HG03060 (cell line): Measurements from ENCODE around the gene SUSD3.
"Not testable (repeated sequence)": the region's sequence is repeated elsewhere in the genome, so short reads cannot be mapped to it uniquely, and the experiment has no call there.

Experiments
- ATAC-seq: cut with Tn5 transposase; IDR thresholded peaks from one replicate; pipeline ENCODE4 v1.9.1; 2021; ENCODE audit warnings: low read depth, moderate number of reproducible peaks; ENCODE audit not compliant: unreplicated experiment

Gene SUSD3

GRCh38 chr9:93108291-93109041, 50.0 kb downstream of the SUSD3 start:
- peak; percentile 42 for ATAC-seq

DNA sequence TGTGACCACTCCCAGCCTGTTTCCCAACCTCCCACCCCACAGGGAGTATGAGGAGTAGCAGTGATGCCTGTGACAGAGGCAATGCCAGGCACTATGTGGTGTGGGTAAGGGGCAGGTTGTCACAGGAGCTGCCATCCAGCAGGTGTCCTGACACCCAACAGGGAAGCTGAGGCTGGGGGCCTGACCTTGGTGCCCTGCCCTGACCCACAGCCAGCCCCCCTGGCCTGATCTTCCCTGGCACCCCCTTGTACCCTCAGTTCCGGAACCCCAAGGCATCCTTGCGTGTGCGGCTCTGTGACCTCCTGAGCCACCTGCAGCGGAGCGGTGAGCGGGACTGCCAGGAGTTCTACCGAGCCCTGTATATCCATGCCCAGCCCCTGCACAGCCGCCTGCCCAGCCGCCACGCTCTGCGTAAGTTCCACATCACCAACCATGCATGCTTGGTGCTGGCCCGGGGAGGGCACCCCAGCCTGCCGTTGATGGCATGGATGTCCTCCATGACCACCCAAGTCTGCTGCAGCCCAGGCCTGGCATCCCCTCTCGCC, 51.9 kb downstream of the SUSD3 start:
- ATAC-seq, result no peak

- no peak for ATAC-seq
Measured at GRCh38 chr9:93111001-93111370, 52.5 kb downstream of the SUSD3 start.

DNA sequence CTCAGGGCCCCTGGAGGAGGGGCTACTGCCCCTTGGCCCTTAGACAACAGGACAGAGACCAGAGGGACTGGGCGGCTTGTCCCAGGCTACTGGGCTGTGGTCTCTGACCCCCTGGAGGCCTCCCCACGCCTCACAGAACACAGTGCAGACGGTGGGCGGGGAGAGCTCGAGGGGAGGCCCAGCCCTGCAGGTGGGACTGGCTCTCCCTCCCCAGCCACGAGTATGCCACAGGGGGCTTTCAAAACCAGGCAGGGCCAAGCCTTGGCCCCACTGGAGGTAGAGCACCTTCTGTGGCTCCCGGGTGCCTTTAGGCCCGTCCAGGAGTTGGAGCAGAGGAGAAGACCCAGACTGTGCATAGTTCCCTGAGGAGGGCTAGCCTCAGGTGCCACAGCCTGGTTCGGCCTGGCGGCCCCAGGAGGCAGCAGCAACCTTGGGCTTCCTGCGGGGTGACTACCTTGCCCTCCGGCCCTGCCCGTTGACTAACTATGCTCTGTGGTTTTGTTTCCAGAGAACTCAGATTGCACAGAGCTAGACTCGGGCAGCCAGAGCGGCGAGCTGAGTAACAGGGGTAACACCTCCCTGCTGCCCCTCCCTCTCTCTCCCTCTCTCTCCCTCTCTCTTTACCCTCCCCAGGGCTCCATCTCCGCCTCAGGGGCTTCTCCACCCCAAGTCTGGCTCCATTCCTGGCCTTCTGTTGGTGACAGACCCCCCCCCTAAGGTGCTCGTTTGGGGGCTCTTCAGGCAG, 53.0 kb downstream of the SUSD3 start:
- no peak for ATAC-seq

DNA sequence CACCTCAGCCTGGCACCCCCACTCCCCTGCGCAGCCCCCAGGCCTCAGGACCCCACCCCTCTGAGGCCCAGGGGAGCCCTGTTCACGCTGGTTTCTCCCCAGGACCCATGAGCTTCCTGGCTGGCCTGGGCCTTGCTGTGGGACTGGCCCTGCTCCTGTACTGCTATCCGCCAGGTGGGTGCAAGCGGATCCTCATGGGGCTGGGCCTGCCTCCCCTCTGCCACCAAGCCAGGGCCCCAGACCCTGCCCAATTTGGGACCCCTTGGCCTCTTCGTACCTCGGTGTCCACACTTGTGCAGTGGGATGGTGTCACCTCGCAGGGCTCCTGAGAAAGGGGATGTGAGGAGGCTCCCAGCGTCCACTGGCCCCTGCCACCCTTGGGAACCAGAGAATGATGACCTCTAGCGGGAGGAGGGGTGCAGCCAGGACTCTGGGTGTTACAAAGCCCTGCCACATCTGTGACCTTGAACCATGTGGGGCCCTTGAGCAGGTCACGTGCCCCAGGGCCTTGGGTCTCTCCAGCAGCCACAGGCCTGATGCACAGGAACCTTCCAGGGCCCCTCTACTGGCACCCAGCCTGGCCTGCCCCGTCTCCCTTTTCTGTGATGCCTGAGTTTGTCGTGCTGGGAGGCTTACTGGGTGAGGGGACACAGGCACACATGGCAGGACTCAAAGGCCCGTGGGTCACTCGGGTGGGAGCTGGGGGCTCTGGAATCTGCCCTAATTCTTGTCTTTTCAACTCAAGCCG, 53.8 kb downstream of the SUSD3 start:
- ATAC-seq, result no peak

- ATAC-seq, result no peak
Measured at GRCh38 chr9:93112864-93113389, 54.4 kb downstream of the SUSD3 start.

GRCh38 chr9:93114169-93114983, 55.9 kb downstream of the SUSD3 start:
- no peak for ATAC-seq

DNA sequence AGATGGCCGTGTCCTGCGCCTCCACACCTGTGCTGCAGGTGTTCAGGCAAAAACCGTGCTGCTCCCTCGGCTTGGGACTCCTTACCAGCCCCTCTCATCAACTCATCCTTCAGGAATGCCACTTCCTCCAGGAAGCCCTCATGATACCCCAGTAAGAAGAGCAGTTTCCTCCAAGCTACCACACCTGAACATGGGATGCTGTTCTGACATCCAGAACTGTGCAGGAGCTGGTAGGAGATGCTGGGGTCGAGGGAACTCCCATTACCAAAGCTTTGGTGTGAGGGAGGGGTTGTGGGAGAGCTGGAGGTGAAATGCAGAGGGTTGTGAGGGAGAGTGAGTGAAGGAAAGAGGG, 56.5 kb downstream of the SUSD3 start:
- ATAC-seq, result no peak

GRCh38 chr9:93115486-93116071, 57.1 kb downstream of the SUSD3 start:
- no peak for ATAC-seq

DNA sequence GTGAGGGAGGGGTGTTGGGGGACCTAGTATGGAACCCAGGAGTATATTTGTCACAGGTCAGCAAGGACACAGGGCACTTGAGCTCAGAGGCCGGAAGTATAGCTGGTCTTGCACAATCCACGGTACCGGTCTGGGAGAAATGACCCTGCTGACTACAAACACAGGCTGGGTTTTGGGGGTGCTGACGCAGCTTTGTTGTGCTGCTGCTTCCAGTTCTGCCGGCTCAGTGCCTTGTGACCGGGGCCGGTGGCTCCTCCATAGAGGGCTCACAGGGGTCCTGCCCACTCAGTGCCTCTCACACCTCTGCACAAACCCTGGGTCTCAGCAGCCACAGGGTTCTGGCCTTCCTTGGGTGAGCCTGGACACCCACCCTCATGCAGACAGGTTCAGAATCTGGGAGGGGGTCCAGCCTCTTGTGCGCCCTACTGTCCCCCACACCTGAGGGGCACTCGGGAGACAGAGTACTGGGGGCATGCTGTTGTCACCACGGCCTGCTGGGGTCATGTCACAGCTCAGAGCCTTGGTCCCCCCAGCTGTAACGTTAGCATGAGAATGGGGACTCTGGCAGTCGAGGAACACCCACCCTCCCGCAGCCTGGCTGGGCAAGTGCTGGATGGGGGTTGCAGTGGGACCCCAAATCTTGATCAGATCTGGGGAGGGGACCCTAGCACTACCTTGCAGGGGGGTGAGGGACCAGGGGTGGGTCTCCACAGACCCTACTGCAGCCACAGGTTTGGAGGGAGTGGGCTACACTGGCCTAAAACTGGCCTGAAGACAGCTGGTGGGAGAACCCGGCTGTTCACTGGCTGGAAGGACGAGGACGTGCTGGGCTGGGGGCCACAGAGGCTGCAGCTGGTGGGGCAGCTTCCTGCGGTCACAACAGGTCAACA, 57.8 kb downstream of the SUSD3 start:
- ATAC-seq, result no peak

GRCh38 chr9:93117521-93117920, 59.0 kb downstream of the SUSD3 start:
- ATAC-seq, result not testable (repeated sequence)

GRCh38 chr9:93117924-93118862, 59.7 kb downstream of the SUSD3 start:
- ATAC-seq, result no peak

DNA sequence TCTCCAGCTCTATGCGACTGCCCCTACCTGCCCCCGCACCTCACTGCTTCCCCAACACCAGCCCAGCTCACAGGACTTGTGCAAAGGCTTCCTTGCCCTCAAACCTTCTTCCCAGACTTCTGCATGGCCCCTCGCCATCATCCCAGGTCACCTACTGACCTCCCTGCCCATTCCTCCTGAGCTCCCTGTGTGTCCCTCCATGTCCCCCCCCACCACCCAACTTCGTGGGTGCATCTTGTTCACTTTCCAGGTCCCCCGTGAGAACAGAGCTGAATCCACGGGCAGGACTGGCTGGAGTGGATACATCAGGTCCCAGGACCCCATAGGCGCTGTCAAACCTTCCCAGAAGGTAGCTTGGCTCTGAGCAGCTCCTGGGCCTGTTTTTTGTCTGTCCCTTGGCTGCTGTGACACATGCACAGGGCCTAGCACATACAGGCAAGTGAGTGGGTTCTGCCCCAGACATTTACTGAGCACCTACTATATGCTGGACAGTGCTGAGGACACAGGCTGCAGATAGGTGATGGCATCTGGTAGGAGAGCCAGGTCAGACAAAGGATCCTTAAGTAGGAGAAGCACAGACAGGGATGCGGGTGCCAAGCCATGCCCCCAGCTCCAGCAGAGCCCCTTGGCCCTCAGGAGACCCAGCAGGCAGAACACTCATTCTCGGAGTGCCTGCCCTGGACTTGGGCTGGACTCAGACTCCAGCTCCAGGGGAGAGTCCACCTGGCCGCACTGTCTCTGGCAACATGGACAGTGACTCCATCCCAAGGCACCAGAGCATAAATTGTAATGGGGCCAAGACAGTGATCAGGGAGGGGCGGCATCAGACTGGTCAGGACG, 60.6 kb downstream of the SUSD3 start:
- no peak for ATAC-seq

- no peak for ATAC-seq
Measured at GRCh38 chr9:93119703-93119952, 61.1 kb downstream of the SUSD3 start.

DNA sequence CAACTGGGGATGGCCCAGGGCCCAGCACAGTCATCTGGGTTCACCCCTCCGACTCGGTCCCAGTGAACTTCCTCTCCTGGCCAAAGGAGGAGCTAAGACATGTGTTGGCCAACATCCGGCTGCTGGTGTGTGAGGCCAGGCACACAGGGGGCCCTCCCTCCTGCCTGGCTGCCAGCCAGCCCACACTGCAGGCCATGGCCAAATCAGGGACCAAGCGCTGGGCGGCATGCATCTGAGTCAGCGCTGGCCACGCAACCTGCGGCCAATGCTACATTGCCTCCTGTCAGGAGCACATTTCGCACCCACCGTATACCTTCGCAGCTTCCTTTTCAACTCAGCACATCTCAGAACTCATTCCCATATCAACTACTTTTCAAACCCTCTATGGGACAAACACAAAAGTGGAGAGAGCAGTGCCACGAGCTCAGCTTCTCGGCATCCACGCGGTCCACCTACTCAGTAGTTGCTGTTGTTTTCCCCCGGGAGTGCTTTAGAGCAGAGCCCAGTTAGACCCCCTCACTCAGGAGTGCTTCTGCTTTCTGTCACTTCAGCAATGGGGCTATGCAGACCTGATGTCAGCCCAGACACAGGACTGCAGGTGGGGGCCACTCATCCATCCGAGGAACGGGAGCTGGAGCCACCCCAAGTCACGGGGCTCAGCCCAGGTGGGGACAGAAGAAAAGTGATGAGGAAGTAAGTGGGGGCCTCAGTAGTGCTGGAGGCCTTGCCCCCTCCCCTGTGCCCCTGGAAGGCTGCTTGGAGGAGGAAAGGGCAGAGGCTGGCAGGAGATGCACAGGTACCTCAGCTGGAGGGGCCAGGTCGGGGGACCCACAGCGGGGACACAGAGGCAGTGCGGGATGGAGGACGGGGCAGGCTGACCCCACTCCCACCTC, 61.7 kb downstream of the SUSD3 start:
- ATAC-seq, result no peak

DNA sequence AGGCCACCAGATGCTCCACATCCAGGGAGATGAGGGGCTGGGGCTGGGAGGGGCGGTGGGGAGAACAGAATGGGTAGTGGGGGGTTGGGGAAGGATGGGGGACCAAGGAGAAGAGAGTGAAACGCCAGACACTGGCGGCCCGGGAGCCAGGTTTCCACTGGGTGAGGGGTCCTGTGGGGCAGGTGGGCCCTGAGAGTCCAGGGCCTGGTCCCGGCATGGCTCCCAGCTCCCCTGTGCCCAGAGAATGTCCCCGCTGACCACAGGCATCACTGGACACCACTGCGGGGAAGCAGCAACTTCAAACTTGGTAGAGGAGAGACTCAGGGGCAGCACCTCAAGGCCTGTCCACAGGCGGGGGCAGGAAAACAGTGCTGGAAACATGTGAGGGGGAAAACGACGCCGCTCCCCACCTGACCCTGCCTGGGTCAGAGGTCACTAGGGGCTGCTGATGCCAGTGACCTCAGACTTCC, 62.4 kb downstream of the SUSD3 start:
- ATAC-seq, result no peak
